Fibroblast of pulmonary artery (primary cell): Measurements from ENCODE around the gene ADGRL3.
"Not testable (repeated sequence)": the region's sequence is repeated elsewhere in the genome, so short reads cannot be mapped to it uniquely, and the experiment has no call there.

ENCODE experiments used
- DNase-seq: peaks from one replicate; pipeline ENCODE4 v3.0.0-alpha.2; 2010; ENCODE audit warnings: low read depth
- H3K4me3 ChIP-seq: replicated peaks from 2 replicates; pipeline ENCODE4 v1.5.1; 2011; ENCODE audit warnings: low read depth, mild to moderate bottlenecking, control low read depth, low read length, moderate library complexity
- CTCF ChIP-seq: IDR thresholded peaks from 2 replicates; pipeline ENCODE4 v1.5.1; 2011; ENCODE audit warnings: mild to moderate bottlenecking, control low read depth, low read length, inconsistent platforms; ENCODE audit errors: missing control alignments

ADGRL3 gene

DNA sequence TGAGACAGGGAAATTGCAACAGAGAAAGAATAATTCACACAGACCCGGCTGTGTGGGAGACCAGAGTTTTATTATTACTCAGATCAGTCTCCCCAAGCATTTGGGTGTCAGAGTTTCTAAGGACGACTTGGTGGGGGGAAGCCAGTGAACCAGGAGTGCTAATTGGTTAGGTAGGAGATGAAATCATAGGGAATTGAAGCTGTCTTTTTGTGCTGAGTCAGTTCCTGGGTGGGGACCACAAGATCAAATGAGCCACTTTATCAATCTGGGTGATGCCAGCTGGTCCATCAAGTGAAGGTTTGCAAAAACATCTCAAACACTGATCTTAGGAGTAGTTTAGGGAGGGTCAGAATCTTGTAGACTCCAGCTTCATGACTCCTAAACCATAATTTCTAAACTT is 560.7 kb downstream of the ADGRL3 start:
- TF ChIP-seq CTCF: no peak
- DNase-seq: no peak
- no peak overlapping the region for H3K4me3 ChIP-seq

DNA sequence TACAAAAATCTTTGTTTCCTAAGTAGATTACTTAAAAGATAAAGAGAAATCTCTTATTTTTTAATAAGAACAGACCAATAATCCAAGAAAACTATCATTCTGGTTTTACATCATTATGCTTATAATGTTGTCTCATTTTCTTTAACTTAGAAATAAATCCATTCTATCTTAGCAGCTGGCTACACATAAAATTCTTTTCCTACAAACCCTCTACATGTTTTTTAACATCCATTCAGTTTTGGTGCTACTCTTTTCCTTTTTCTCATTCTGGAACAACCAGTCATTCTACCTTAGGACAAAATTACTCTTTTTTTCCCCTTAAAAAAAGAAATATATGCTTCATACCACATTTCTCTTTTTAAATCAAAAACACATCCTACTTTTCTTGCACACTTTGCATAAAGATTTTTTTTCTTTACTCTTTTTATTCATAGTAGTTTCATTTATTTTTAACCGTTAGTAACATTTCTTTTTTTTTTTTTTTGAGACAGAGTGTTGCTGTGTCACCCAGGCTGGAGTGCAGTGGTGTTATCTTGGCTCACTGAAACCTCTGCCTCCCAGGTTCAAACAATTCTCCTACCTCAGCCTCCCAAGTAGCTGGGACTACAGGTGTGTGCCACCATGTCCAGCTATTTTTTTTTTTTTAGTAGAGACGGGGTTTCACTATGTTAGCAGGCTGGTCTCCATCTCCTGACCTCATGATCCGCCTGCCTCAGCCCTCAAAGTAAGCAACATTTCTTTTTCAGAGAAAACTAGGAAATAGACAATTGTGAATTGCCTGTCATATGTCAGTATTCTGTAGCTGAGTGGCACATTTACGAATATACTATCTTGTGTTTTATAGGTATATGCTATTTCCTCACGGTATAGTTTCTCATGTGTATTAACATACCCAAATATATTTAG is 562.8 kb downstream of the ADGRL3 start:
- H3K4me3 ChIP-seq: no peak overlapping the region
- DNase-seq: no peak
- no peak for TF ChIP-seq CTCF

- no peak for TF ChIP-seq CTCF
- DNase-seq: no peak
- H3K4me3 ChIP-seq: no peak overlapping the region
These were observed 563.6 kb downstream of the ADGRL3 start for GRCh38 chr4:61763682-61764081.

DNA sequence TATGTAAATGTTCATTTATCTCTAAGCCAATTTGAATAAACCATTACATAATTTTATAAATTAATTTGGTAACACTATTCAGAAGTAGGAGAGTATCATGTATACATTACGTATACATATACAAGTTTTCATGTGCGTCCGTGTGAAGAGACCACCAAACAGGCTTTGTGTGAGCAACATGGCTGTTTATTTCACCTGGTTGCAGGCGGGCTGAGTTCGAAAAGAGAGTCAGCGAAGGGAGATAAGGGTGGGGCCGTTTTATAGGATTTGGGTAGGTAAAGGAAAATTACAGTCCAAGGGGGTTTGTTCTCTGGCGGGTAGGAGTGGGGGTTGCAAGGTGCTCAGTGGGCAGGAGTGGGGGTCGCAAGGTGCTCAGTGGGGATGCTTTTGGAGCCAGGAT is 564.0 kb downstream of the ADGRL3 start:
- not testable (repeated sequence) for H3K4me3 ChIP-seq, DNase-seq

- DNase-seq, H3K4me3 ChIP-seq: not testable (repeated sequence)
These were observed 569.5 kb downstream of the ADGRL3 start for GRCh38 chr4:61769444-61770167.

DNA sequence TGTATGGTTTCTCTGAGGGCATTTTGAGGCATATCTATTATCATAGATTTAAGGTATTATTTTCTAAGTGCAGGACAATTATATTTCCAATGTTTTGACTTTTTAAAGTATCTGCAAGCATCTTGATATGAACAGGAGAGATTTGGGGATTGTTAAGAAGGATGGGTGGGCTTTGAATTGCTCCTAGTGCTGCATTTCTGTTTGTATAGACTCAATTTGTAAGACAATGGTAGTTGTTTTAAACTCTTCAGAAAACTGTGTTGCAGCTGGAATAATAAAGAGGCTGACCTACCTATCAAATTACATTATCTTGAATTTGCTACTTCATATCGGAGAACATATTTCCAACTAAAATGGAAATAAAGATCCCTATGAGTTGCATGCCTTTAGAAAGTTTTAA is 570.3 kb downstream of the ADGRL3 start:
- no peak for DNase-seq
- TF ChIP-seq CTCF: no peak
- no peak overlapping the region for H3K4me3 ChIP-seq

DNA sequence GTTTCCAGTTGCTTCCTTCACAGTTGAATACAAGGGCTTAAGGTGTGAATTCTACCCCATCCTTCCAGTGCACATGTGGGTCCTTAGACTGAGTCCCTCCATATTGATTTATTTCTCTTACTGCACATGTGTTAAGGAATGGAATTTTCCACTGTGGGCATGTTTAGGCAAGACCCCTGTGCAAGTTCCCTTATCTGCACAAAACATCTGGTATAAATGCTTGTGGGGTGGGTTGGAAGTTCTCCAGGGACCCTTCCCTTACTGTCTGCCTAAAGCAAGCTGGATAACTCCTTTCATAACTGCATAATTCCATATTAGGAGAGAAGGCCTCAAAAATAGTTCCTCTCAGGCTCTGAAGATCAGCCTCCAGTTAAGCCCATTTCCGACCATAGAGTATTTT is 570.9 kb downstream of the ADGRL3 start:
- H3K4me3 ChIP-seq: no peak overlapping the region
- TF ChIP-seq CTCF: no peak
- DNase-seq: no peak

DNA sequence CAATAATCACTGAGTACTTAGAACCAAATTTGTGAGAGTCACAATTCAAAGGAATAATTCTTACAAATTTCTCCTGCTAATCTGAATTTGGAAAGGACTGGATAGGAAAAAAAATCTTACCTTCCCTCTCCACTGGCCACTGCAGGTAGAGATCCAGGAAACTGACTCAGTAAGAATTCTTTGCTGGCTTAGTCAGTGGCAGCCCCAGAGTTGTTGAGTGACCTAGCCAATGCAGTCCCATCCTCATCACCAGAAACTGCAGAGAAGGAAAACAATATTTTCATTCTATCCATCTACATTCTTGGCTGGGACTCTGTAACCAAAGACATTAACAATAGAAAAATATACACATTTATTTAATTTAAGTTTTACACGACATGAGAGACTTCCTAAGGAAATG is 572.0 kb downstream of the ADGRL3 start:
- H3K4me3 ChIP-seq: no peak overlapping the region
- TF ChIP-seq CTCF: no peak
- no peak for DNase-seq
